Osteocyte (in vitro differentiated cells): ENCODE data around the gene GGT5. TPM values are rescaled to one million over a fixed set of nuclear protein-coding genes. Genes with fewer than 3 reads are reported as not detected.

Experiments
- DNase-seq: peaks from one replicate; pipeline ENCODE4 v3.0.0; 2021; ENCODE audit warnings: mixed read lengths; ENCODE audit not compliant: unreplicated experiment; ENCODE audit errors: extremely low spot score
- H3K27ac Mint-ChIP-seq: one replicate; pipeline ENCODE4 v1.8.0; 2021; ENCODE audit warnings: mild to moderate bottlenecking, mixed read lengths; ENCODE audit not compliant: unreplicated experiment
- H3K27me3 Mint-ChIP-seq: one replicate; pipeline ENCODE4 v1.8.0; 2021; ENCODE audit warnings: mixed read lengths; ENCODE audit not compliant: unreplicated experiment
- H3K36me3 Mint-ChIP-seq: one replicate; pipeline ENCODE4 v1.8.0; 2021; ENCODE audit warnings: mixed read lengths; ENCODE audit not compliant: unreplicated experiment
- H3K4me1 Mint-ChIP-seq: one replicate; pipeline ENCODE4 v1.8.0; 2021; ENCODE audit warnings: mixed read lengths; ENCODE audit not compliant: unreplicated experiment
- H3K4me3 Mint-ChIP-seq: one replicate; pipeline ENCODE4 v1.8.0; 2021; ENCODE audit warnings: mild to moderate bottlenecking, moderate library complexity, mixed read lengths; ENCODE audit not compliant: unreplicated experiment
- H3K9me3 Mint-ChIP-seq: one replicate; pipeline ENCODE4 v1.8.0; 2021; ENCODE audit warnings: mixed read lengths; ENCODE audit not compliant: unreplicated experiment
- CTCF ChIP-seq: fragments of 200-600 bp; sonication (generic); IDR thresholded peaks from 2 replicates; pipeline ENCODE4 v1.5.0; 2021; ENCODE audit warnings: antibody characterized with exemption, mild to moderate bottlenecking, moderate library complexity
- total RNA-seq: library from RNA; stranded (reverse); gene quantifications from 2 replicates; pipeline ENCODE4 v1.2.1, GENCODE V29; 2021

GGT5 gene
- total RNA-seq, 1 donor from 2014 or later = 136 TPM

DNA sequence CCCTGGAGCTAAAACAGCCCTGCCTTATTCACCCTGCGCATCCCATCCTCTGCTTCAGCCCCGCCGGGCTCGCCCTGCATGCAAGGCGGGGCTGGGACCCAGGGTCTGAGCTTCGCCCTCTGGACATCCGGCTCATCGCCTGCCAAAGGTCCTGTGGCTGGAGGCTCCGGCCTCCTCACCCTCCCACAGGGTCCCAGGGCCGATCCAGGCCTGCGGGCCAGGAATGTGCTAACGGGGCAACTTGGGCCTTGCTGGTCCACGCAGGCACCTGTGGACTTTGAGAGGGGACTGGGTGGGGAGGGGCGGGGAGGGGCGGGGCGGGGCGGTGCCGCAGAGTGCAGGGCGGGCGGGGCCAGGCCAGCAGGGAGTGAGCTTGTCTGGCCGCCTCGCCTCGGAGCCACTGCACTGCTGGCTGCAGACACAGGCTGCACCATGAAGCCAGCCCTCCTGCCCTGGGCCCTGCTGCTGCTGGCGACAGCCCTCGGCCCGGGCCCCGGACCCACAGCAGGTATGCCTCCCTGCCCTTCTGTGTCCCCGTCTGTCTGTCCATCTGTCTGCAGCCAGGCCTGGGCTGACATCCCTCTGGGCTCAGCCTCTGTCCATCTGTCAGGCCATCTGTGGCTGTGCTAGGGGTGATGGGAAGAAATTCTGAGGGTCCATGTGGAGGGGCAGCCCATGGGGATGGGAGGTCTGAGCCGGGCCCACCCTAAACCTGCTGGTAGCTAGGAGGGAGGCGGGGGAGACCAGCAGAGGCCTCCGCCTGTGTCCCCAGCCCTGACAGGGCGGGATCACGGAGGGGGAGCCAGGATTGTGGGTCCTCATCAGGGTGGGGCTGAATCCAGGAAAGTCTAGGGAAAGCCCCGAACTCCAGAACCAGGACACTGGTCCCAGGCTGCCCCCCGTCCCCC lies 63.5 kb downstream of the GGT5 start, which contains the start of gene SUSD2:
Gene SUSD2 (plus strand): TSS at position 400 of the 908 bp plus-strand sequence. CDS start 33 bp downstream, at position 433.
- Mint-ChIP-seq H3K4me1 (peaks cover 19% of the 10 kb centered on the region), H3K27me3 (no peaks in the 10 kb centered on the region), H3K27ac (no peak within 1 kb of the TSS), H3K4me3 (no peak within 1 kb of the TSS), H3K9me3 (no peaks in the 10 kb centered on the region), H3K36me3 (no peaks in the 10 kb centered on the region)
- no peak for DNase-seq
- TF ChIP-seq CTCF = no peak

DNA sequence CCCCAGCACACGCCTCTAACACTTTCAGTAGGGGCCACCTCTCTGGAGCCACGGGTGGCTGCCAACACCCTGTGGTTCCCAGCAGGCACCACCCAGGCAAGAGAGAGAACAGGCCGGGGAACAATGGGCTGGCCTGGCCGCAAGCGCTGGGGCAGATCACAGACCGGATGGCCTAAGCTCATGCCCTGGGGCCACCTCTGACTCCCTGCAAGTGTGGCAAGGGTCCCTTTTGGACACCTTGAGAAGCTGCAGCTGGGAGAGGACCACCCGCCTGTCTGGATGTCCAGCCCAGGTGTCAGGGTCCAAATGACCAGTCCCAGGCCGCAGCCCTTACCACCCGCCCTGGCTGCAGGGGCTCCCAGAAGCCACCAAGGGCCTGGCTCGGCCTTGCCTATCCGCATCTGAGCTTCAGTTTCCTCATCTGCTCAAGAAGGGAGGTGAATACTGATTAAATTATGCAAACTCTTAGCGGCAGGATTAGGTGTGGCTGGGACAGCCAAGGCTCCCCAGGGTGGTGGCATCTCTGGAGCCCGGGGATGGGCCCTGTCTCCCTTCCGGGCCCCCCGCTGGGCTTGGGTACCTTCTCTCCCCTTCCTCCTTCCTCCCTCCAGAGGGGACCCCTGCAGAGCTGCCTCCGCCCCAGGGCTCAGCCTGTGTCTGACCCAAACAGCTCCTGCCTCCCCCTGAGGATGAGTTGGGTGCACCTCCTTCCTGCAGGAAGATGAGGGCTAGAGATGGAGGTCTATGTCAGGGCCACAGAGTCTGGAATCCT lies 64.4 kb downstream of the GGT5 start:
- no peak overlapping the region for H3K4me3 Mint-ChIP-seq
- no peaks in the 10 kb centered on the region for H3K9me3 Mint-ChIP-seq
- H3K36me3 Mint-ChIP-seq = no peaks in the 10 kb centered on the region
- no peaks in the 10 kb centered on the region for H3K27me3 Mint-ChIP-seq
- H3K27ac Mint-ChIP-seq = no peak overlapping the region
- peaks cover 21% of the 10 kb centered on the region for H3K4me1 Mint-ChIP-seq
- no peak for TF ChIP-seq CTCF
- DNase-seq = no peak

DNA sequence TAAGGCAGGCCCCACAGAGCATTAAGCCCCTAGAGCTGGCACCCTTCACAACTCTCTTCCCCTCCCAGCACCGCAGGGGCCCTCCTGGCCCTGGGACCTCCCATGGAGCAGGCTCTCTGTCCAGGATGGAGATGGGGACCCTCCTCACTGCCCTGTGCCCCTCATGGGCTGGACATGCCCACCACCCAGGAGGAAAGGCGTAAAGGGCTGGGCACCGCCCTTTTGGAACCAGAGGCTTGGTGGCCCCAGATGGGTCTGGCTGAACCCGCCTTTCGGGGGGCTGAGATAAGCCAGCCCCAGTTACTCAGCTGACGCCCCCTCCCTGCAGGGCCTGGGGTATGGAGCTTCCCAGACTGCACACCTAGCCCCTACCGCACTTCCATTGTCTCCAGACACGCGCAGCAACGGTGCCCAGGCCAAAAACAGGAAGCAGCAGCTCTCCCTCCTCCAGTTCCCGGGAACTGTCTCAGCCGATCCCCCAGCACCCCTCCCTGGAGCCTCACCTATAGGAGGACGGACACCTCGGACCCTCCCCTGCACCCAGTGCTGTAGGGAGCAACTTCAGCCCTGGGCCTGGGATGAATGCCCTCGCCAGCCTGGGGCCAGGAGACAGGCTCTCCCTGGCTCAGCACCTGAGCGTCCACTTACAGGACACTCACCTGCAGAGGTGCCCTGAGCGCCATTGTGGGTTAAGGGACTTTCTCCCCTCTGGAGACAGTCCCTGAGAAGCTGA lies 65.2 kb downstream of the GGT5 start:
- no peak for TF ChIP-seq CTCF
- no peak overlapping the region for H3K4me3 Mint-ChIP-seq
- H3K27me3 Mint-ChIP-seq = no peaks in the 10 kb centered on the region
- H3K9me3 Mint-ChIP-seq = no peaks in the 10 kb centered on the region
- H3K27ac Mint-ChIP-seq = no peak overlapping the region
- H3K4me1 Mint-ChIP-seq = peaks cover 27% of the 10 kb centered on the region
- H3K36me3 Mint-ChIP-seq = no peaks in the 10 kb centered on the region
- DNase-seq = no peak

- DNase-seq = no peak
- H3K9me3 Mint-ChIP-seq = no peaks in the 10 kb centered on the region
Measured at GRCh38 chr22:24178502-24179440, 66.1 kb downstream of the GGT5 start.

More at GRCh38 chr22:24178502-24179440, 66.1 kb downstream of the GGT5 start:
- TF ChIP-seq CTCF = peak; percentile 40
- H3K4me3 Mint-ChIP-seq = no peak overlapping the region
- no peaks in the 10 kb centered on the region for H3K36me3 Mint-ChIP-seq
- peaks cover 30% of the 10 kb centered on the region for H3K4me1 Mint-ChIP-seq
- no peak overlapping the region for H3K27ac Mint-ChIP-seq
- H3K27me3 Mint-ChIP-seq = no peaks in the 10 kb centered on the region
